IPS-11a (cell line): ENCODE data around the gene RNF223.

ENCODE experiments used
- H3K4me3 ChIP-seq: one replicate; pipeline ENCODE4 v1.5.1; 2013; ENCODE audit warnings: low read depth, low read length, control low read depth

The RNF223 gene

DNA sequence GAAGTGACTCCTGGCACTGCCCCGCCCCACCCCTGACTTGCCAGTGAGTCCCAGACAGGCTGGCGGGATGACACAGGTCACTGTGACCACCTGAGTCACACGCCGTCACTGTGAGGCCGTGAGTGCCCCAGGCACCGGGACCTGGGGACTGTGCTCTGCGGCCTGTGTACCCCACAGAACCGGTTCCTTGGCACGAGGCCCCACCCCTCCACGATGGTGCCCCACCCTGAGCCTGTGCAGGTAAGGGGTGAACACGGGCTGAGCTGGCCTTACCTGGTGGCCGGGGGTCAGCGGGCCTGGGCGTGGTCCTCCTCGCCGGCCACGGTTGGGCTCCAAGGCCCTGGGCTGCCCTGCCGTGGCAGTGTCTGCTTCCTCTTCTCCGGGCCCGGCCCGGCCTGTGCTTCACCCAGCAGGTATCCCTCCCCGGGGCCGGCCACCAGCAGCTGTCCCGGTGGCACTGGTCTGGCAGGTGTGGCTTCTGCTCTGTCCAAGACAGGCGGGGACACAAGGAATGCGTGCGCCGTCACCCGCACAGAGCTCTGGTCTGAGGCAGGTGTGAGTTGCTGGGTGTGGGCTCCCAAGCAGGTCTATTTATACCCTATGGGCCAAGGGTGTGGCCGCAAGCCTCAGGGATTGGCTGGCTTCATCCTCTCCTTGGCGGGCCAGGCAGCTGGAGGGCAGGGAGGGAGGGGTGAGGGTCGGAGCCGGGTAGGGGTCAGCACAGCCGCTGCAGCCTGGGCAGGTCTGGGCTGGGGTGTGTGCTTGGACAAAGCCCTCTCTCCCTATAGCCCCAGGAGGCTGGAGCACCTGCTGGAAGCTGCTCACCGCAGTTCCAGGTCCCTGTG lies at the start of gene RNF223:
Gene RNF223, minus strand, starts transcription at position 564 of the 845 bp plus-strand sequence. CDS start 1,740 bp downstream, outside the sequence.
- H3K4me3 ChIP-seq, result no peak within 1 kb of the TSS

DNA sequence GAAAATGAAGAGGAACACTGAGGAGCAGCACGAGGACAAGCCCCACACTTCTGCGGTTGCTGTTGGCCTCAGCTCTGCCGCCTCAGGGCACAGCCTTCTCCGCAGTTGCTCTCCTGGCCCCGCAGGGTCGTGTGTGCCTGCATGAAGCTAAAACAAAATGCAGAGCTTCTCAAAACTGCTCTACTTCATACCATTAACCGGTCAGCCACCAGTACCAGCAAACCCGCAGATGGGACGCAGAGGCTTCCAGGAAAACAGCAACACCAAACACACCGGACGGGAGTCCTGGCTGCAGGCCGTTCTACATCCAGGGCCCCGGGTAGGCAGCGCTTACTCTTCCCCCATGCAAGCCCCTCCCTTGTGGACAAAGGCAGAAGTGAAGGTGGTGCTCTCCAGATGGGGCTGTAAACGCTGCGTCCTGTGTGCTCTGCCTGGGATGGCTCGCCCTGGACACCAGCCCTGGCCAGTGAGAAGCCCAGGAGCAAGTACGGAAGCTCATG lies 48.9 kb upstream of the RNF223 start:
- H3K4me3 ChIP-seq, result no peak overlapping the region

DNA sequence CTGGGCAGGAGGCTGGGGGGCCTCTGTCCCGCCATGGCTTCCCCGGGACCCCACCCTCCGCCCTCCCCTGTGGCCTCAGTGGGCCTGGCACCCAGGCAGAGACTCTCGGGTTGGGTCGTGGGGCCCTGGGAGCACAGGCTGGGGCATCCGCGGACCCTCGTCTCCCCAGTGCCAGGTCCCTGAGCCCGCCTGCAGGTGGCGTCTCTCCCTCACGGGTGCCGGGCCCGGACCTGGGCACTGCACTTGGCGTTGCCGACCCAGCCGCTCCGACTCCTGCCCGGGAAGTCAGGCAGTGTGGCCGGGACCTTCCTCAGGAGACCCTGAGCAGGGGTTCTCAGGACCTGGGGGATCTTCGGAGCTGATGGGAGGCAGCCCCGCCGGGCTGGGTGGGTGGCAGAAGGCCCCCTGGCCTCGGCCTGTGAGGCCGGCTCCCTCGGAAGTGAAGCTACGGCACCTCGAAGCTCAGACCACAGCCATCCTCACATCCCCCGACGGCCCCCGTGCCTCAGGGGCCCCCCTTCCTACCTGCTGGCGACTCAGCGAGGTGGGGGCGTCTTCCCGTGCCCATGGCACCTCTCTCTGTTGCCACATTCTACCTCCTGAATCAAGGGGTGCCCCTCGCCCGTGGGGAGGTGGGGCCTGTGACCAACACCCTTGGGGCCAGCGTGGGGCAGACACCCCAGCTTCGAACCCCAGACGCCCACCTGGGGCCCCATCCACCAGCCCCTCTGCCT lies 48.1 kb upstream of the RNF223 start:
- H3K4me3 ChIP-seq, result no peak overlapping the region

DNA sequence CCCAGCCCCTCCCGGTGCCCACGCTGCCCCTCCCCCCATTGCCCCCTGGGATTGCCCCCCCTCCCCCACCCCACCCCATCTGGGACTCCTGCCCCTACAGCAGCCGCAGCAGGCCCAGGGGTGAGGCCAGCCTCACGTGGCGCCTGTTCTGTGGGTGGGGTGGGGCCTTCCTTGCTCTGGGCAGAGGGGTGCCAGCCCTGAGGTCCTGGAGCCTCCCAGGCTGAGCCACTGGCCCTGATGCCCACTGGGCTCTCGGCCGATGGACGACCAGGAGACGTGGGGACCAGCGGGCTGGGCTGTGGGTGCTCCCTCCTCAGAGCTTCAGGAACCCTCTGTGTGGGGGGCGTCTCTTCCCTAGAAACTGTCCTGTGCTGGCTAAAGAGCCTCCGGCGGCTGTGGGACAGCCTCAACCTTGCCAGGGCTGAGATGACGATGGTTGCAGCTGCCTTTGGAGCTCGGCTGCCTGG lies 47.5 kb upstream of the RNF223 start:
- H3K4me3 ChIP-seq, result no peak overlapping the region

DNA sequence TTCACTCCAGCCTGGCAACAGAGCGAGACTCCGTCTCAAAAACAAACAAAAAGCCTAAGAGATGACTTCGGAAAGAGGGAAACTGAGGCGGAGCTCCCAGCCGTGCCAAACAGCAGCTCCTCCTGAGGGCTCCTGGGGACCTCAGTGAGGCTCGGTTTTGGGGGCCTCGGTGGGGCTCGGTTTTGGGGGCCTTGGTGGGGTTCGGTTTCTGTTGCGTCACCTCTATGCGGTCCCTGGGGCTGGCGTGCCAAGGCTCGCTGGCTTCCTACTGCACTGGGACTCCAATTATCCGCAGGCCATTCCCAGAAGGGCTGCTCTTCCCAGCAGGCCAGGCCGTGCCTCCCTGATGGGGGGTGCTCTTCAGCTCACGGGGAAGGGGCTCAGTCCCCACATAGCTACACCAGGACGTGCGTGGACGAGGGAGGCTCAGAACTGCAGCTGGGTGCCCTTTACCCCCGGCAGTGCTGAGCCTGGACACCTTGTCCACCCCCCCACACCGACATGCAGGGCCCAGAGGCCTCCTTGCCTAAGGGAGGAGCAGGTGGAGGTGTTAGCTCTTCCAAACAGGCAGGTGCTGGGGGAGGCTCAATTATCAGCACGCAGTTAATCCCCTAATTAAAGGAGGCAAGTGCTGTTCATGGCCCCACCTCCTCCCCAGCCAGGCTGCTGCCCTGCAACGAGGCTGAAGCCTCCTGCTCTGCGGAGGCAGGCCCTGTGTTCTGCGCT lies 46.9 kb upstream of the RNF223 start:
- no peak overlapping the region for H3K4me3 ChIP-seq

DNA sequence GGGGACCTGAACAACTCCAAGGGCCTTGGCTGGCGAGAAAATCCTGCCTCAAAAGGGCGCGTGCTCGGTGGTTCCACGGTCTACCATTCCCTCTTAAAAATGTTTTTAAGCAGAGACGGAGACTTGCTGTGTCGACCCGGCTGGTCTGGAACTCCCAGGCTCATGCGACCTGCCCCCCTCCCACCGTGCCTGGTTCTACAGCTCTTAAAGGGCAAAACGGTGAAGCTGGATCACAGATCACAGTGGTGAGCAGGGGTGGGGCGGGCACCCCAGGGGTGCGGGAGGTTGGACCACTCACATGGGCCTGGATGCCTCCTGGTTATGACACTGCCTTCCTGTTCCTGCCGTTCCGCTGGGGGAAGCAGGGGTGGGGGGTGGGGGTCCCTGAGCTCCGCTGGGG lies 46.0 kb upstream of the RNF223 start:
- H3K4me3 ChIP-seq, result no peak overlapping the region

DNA sequence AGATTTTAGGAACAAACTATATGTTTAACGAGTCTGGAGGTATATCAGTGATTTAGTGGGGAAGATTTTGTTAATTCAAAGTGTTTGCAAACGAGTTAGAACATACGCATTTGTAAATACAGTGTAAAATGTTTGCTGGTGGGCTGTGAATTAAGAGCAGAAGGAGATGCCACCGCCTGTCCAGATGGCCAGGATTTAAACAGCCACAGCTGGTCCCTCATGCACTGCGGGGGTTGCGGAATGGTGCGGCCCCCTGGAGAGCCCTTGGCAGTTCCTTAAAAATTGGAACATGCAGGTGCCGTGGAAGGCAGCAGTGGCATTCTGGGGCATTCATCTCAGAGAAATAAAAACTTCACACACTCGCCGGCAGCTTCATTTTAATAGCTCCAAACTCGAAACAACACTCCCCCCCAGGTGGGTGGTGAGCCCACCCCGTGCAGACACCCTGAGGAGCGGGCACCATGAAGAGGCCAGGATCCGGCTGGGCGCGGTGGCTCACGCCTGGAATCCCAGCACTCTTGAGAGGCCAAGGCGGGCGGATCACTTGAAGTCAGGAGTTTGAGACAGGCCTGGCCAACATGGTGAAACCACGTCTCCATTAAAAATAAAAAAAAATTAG lies 45.3 kb upstream of the RNF223 start:
- no peak overlapping the region for H3K4me3 ChIP-seq

DNA sequence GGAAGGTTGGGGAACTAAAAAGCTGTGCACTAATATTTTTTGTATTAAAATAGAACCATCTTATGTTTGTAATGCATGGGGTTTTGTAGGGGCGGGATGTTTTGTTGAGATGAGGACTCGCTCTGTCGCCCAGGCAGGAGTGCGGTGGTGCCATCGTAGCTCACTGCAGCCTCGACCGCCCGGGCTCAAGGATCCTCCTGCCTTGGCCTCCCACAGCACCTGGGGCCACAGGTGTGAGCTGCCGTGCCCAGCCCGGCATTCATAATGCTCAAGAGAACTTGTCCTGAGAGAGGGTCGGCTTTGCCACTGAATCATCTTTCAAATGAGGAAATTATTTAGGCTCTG lies 44.7 kb upstream of the RNF223 start:
- no peak overlapping the region for H3K4me3 ChIP-seq

DNA sequence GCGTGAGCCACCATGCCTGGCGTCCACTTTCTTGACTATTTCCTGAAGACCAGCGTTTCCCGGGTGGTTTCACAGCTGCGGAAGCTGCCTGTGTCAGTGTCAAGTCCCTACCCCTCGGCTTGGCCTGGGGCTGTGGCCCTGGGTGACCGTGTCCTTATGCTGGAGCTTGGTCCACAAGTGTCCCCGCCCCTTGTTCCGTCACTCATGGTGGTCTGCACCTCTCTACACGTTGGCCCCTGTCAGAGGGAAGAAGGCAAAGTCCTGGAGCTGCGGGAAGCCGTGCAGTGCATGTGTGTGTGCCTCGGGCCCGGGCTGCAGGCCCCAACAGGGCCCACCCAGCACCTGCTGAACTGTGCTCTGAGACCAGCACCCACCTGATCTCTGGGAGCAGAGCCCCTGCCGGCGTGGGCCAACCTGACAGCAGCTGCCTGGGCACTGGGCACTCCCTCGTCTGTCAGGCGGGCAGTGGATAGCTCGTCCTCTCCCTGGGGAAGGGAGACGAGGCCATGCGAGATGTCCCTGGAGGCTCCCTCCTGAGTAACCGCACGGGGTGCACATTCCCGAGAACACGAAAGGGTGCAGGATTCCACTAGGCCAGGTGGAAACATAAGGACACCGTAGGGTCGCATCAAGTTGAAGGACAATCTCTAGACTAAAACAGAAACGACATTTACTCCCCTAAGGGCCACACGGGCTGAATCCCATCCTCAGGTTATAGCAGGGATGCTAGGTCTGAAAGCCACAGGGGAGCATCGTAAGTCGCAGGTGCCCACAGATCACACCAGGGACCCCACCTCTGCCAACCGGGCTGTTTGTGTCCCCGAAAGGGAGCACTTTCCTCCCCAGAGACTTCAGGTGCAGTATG lies 44.1 kb upstream of the RNF223 start:
- H3K4me3 ChIP-seq, result no peak overlapping the region

DNA sequence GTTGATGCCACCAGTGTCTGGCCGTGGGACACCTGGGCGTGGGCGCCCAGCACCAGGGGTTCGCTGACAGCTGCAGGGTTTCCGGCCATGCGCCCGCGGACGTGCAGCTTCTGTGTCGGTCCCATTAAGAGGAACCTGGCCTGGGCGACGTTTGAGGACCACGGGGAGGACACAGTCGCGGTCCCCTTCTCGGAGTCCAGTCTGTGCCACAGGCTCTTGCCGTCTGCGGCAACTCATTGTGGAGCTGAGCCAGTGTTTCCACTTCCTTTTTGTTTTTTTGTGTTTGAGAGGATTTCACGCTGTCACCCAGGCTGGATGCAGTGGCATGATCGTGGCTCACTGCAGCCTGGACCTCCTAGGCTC lies 43.3 kb upstream of the RNF223 start:
- H3K4me3 ChIP-seq, result no peak overlapping the region

DNA sequence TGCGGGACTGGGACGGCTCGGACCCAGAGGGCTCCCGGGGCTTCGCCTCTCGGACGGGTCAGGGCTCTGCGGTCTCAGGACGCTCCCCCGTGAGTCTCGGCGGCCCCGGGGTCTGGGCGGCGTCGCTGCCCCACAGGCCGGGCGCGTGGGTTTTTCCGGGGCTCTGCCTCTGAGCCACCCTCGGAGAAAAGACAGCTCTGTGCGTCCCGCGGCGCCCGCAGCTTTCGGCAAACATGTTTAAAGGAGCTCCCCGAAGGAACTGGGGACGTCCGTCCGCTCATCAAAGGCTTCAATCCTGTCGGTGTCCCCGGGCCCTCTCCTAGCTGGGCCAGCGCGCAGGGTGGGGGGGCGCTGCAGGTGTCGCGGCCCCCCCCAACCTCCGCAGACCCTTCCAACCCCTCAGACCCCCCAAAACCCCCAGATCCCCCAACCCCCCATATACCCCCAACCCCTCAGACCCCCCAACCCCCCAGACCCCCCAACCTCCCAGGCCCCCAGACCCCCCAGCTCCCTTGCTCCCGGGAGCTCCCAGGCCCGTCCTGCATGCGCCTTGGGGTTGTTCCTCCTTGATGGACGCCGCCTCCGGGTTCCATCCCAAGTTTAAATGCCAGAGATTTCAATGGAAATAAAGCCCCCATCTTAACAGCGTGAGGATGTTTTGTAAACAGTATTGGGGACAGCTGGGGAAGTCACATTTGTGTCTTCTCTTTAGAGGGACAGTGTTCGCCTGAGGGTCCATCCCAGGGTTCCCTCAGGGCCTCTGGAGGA lies 42.8 kb upstream of the RNF223 start:
- H3K4me3 ChIP-seq, result peak overlapping the region; percentile 35

DNA sequence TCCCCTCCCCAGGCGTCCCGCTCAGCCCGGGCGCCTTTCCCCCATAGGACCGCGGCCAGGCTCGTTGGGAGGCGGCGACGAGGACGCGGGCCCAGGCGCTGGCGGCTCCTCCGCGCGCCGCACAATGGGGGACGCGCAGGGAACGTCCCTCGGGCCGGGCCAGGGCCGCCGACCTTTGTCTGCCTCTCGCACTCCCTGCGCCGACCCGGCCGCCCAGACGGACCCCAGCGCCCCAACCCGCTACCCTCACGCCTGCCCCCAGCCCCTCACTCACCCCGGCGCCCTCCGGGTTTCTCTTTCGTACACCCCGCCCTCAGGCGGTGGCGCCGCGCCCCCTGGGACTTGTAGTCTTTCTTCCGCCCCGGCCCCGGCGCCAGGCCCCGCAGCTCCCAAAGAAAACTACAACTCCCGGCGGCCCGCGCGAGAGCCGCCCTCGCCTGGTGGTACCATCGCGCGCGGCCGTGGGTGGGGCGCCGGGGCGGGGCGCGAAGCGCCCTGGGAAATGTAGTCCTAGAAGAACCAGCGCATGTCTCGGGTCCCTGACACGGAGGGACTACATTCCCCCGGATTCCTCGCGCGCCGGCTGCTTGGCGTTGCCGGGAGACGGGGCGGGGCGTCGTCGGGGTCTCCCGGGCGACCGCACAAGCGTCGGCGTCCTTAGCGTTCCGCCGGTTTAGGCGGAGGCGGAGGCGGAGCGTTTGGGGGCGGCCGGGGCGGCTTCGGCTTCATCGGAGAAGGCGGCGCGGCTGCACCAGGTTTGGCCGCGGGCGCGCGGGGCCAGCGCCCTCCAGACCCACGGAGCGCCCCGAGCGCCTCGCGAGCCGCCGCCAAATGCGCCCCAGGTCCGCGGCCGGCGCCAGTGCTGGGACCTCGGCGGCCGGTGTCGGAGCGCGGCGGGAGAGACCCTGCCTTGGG lies 41.9 kb upstream of the RNF223 start, which contains the start of gene C1orf159:
Gene C1orf159, minus strand, starts transcription at position 304 of the 915 bp plus-strand sequence. CDS start 24,546 bp downstream, outside the sequence.
- H3K4me3 ChIP-seq, result peak within 1 kb of the TSS; percentile 66

DNA sequence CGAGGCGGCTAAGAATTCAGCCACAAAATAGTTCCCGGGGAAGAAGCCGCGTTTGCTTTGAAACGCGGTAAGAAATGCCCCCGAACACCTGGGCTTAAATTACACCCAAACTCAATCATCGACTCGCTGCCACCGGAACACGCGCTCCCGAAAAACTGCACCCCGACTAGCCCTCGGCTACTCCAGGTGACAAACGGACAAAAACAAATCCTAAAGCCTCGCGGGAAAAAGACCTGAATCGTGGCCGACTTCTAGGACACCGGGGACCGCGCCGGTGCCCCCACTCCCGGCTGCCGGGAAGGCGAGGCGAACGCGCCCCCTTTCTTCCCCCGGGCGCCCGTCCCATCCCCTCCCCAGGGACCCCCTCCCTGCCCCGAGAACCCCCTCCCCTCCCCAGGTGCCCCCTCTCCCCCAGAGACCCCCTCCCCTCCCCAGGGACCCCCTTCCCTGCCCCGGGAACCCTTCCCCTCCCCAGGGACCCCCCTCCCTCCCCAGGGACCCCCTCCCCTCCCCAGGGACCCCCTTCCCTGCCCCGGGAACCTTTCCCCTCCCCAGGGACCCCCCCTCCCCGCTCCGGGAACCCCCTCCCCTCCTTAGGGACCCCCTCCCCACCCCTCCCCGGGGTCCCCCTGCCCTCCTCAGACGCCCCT lies 41.2 kb upstream of the RNF223 start:
- H3K4me3 ChIP-seq, result peak overlapping the region; percentile 66

DNA sequence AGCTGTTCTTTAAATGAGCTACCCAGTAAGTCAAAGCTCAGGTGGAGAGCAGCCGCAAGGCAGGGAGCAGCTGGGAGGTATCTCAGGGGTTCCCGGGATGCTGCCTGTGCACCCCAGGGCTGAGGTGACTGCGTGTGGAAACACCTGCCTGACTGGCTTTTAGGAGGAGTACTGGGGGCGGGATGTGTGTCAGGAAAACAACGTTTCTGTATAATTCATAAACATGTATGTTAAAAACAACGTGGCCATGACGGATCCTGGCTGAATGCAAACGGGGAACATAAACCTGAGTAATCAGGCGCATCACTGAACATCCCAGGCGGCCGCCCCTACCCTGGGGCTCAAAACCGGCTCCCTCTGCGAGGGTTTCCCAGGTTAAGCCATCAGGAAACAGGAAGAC lies 40.3 kb upstream of the RNF223 start:
- H3K4me3 ChIP-seq, result no peak overlapping the region

DNA sequence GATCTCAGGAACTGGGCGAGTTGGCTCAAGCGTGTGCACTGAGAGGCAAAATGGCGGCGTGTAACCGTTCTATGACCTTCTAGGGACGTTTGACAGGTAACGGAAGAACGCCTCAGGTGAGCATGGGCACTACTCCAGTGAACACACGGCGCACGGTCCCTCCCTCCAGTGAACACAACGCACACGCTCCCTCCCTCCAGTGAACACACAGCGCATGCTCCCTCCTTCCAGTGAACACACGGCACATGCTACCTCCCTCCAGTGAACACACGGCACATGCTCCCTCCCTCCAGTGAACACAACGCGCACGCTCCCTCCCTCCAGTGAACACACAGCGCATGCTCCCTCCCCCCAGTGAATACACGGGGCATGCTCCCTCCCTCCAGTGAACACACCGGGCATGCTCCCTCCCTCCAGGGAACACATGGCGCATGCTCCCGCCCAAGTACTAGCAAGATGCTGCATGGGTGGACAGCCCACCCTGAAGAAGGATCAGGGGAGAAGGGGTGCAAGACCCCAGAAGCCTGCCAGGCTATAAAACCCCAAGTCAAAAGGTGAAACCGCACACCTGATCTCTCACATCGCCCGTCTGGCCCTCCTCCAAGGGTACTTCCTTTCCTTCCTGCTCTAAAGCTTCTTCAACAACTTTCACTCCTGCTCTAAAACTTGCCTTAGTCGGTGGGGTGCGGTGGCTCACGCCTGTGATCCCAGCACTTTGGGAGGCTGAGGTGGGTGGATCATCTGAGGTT lies 38.3 kb upstream of the RNF223 start:
- no peak overlapping the region for H3K4me3 ChIP-seq

DNA sequence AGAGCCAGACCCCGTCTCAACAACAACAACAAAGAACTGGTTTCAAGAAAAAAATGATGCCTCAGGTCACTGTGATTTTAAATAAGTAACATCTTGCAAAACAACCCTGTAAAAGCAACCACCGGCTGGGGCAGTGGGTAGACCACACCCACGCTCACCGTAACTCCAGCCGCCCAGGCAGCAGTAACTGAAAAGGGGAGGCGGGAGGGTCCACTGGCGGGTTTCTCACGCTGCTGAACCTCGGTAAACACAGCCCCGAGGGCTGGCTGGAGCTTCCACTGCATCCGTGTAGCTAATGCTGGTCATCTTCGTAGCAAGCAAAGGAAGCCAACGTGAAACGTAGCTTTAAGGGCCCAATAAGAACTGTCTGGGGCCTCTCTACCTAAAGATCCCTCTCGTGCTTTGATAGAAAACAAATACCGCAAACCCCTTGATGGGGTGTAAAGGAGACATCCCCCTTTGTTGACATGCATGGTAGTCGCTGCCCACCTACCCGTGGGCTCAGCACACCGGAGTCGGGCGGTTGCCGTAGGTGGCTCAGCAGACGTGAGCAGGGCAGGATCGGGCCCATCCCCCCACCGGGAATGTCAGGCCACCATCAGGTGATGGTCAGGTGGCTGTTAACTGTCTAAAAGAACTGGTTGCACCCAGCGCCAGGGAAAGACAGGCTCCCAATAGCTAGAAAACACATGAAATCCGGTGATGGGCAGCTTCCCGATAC lies 37.6 kb upstream of the RNF223 start:
- H3K4me3 ChIP-seq, result no peak overlapping the region
